Esophagus squamous epithelium (tissue), 5 donors: ENCODE results near the gene FAM241B. TPM values are rescaled to one million over a fixed set of nuclear protein-coding genes. Genes with fewer than 3 reads are reported as not detected.

Source experiments
- DNase-seq: peaks from one replicate; lab custom pipeline; 2025; lab: John Stamatoyannopoulos, UW
- H3K27ac ChIP-seq, 4 donors: fragments of 200-600 bp; sonication (generic); one replicate each; pipeline ENCODE4 v1.5.1; 2016 to 2019; ENCODE audit warnings: mild to moderate bottlenecking in 1 of 4
- H3K27me3 ChIP-seq, 4 donors: fragments of 200-600 bp; sonication (generic); 1 replicate in 3 of 4; 2 replicates in 1 of 4; pipeline versions ENCODE4 v1.5.1 to v1.6.0; 2017 to 2021; ENCODE audit warnings: antibody characterized with exemption in 1 of 4
- H3K36me3 ChIP-seq, 3 donors: fragments of 200-600 bp; sonication (generic); one replicate each; pipeline ENCODE4 v1.5.1; 2016 to 2019
- H3K4me1 ChIP-seq, 3 donors: fragments of 200-600 bp; sonication (generic); one replicate each; pipeline ENCODE4 v1.5.1; 2017 to 2019
- H3K4me3 ChIP-seq, 4 donors: fragments of 200-600 bp; sonication (generic); 1 replicate in 3 of 4; 2 replicates in 1 of 4; pipeline ENCODE4 v1.5.1; 2016 to 2019; ENCODE audit warnings: mild to moderate bottlenecking in 2 of 4, moderate library complexity in 1 of 4
- H3K9me3 ChIP-seq, 3 donors: fragments of 200-600 bp; sonication (generic); one replicate each; pipeline ENCODE4 v1.5.1; 2016 to 2019
- CTCF ChIP-seq, 6 experiments: fragments of 450-650 bp in 4 of 6; fragments of 200-600 bp in 2 of 6; sonication (generic) in 2 of 6; IDR thresholded peaks; one replicate each; pipeline ENCODE4 v1.5.1; 2016 to 2019; ENCODE audit warnings: antibody characterized with exemption in 6 of 6, mild to moderate bottlenecking in 4 of 6, moderate library complexity in 4 of 6
- POLR2A ChIP-seq, 4 donors: fragments of 450-650 bp; IDR thresholded peaks; one replicate each; pipeline ENCODE4 v1.6.1; 2017; ENCODE audit warnings: antibody characterized with exemption in 4 of 4, mild to moderate bottlenecking in 4 of 4, moderate library complexity in 3 of 4
- WGBS, 2 donors: methylation state at CpG; one replicate each; pipeline ENCODE4 v1.1.5; 2018; 5-methylcytosine and 5-hydroxymethylcytosine counted together
- intact Hi-C: fragments of 100-400 bp; cut with DNase I; formaldehyde crosslinking; loops from one replicate; pipeline ENCODE4 v1.15.0; 2022
- total RNA-seq, 4 donors: library from RNA; depleted of rRNA; stranded (reverse); fragments of >200 nt; gene quantifications; one replicate each; pipeline ENCODE4 v1.1.0, GENCODE V29; 2016
- donor health status: DM: yes; HTN: yes; CAD: no.

Gene FAM241B
- total RNA-seq, 4 donors from 2014 or later, result 1.2 to 1.7 (median 1.3) TPM; not detected in 1

GRCh38 chr10:69676301-69676700 is 46.3 kb downstream of the FAM241B start:
- H3K9me3 ChIP-seq, result no peaks in the 10 kb centered on the region
- no peaks in the 10 kb centered on the region for H3K36me3 ChIP-seq
- no peak overlapping the region for H3K4me3 ChIP-seq
- H3K27me3 ChIP-seq, result peaks cover 0 to 36% (median 0%) of the 10 kb centered on the region in 4 donors
- 90 to 95% methylated on average over 3 to 4 of the region's 4 CpGs for WGBS, 2 donors
- no peak for DNase-seq
- intact Hi-C loops, result no loop called here
- TF ChIP-seq CTCF (IDR thresholded peaks at IDR 0.05) (no peak), POLR2A (IDR thresholded peaks at IDR 0.05) (no peak)
- no peak overlapping the region for H3K27ac ChIP-seq
- H3K4me1 ChIP-seq, result no peaks in the 10 kb centered on the region

- no peaks in the 10 kb centered on the region for H3K9me3 ChIP-seq
- H3K27ac ChIP-seq, result no peak overlapping the region
- peaks cover 0 to 6% (median 0%) of the 10 kb centered on the region in 3 donors for H3K4me1 ChIP-seq
- intact Hi-C loops, result no loop called here
- WGBS, 2 donors, result 67 to 70% methylated on average over 20 of the region's 20 CpGs
- no peak overlapping the region for H3K4me3 ChIP-seq
- H3K27me3 ChIP-seq, result peaks cover 0 to 41% (median 0%) of the 10 kb centered on the region in 4 donors
- no peaks in the 10 kb centered on the region for H3K36me3 ChIP-seq
- no peak for DNase-seq
- TF ChIP-seq CTCF (IDR thresholded peaks at IDR 0.05) (no peak), POLR2A (IDR thresholded peaks at IDR 0.05) (no peak)
These were observed 48.1 kb downstream of the FAM241B start for GRCh38 chr10:69677985-69678654.

GRCh38 chr10:69679736-69680135 is 49.7 kb downstream of the FAM241B start:
- peaks cover 0 to 41% (median 0%) of the 10 kb centered on the region in 4 donors for H3K27me3 ChIP-seq
- no peaks in the 10 kb centered on the region for H3K9me3 ChIP-seq
- peaks cover 0 to 22% (median 5%) of the 10 kb centered on the region in 3 donors for H3K4me1 ChIP-seq
- 74 to 76% methylated on average over 9 of the region's 9 CpGs for WGBS, 2 donors
- intact Hi-C loops, result no loop called here
- TF ChIP-seq POLR2A (IDR thresholded peaks at IDR 0.05), result no peak
- TF ChIP-seq CTCF (IDR thresholded peaks at IDR 0.05), result no peak
- no peak overlapping the region for H3K4me3 ChIP-seq
- no peaks in the 10 kb centered on the region for H3K36me3 ChIP-seq
- no peak overlapping the region for H3K27ac ChIP-seq
- DNase-seq, result no peak

GRCh38 chr10:69680610-69681009 is 50.6 kb downstream of the FAM241B start:
- no peaks in the 10 kb centered on the region for H3K9me3 ChIP-seq
- 66 to 87% methylated on average over 3 to 4 of the region's 4 CpGs for WGBS, 2 donors
- peaks cover 0 to 30% (median 13%) of the 10 kb centered on the region in 3 donors for H3K4me1 ChIP-seq
- H3K27me3 ChIP-seq, result peaks cover 0 to 41% (median 0%) of the 10 kb centered on the region in 4 donors
- no peak overlapping the region for H3K4me3 ChIP-seq
- H3K27ac ChIP-seq, result no peak overlapping the region
- no peak for TF ChIP-seq POLR2A (IDR thresholded peaks at IDR 0.05)
- no peak for TF ChIP-seq CTCF (IDR thresholded peaks at IDR 0.05)
- no peaks in the 10 kb centered on the region for H3K36me3 ChIP-seq
- intact Hi-C loops, result no loop called here
- DNase-seq, result no peak

- Histone ChIP-seq H3K4me3 (no peak overlapping the region), H3K9me3 (no peaks in the 10 kb centered on the region), H3K27me3 (peaks cover 0 to 33% (median 0%) of the 10 kb centered on the region in 4 donors), H3K36me3 (no peaks in the 10 kb centered on the region), H3K27ac (no peak overlapping the region), H3K4me1 (peaks cover 0 to 39% (median 22%) of the 10 kb centered on the region in 3 donors)
- DNase-seq, result no peak
- no peak for TF ChIP-seq CTCF (IDR thresholded peaks at IDR 0.05)
- no peak for TF ChIP-seq POLR2A (IDR thresholded peaks at IDR 0.05)
- WGBS, 2 donors, result 83 to 100% methylated on average over 1 to 6 of the region's 6 CpGs
- intact Hi-C loops, result no loop called here
These were observed 51.4 kb downstream of the FAM241B start for GRCh38 chr10:69681436-69681835.
